Transverse colon (tissue), 4 donors: ENCODE measurements around the gene CRACDL. TPM values are rescaled to one million over a fixed set of nuclear protein-coding genes. Genes with fewer than 3 reads are reported as not detected.

Source experiments
- DNase-seq: peaks from one replicate; pipeline ENCODE4 v3.0.0-alpha.2; 2019
- H3K27ac ChIP-seq, 4 donors: fragments of 200-600 bp; sonication (generic); 2 replicates each; pipeline ENCODE4 v1.5.1; 2016 to 2018; ENCODE audit warnings: inconsistent platforms in 4 of 4
- H3K27me3 ChIP-seq: fragments of 200-600 bp; sonication (generic); 2 replicates; pipeline ENCODE4 v1.5.1; 2017; ENCODE audit warnings: inconsistent platforms
- H3K36me3 ChIP-seq, 4 donors: fragments of 200-600 bp; sonication (generic); 2 replicates each; pipeline ENCODE4 v1.5.1; 2017 to 2019; ENCODE audit warnings: inconsistent platforms in 4 of 4
- H3K4me1 ChIP-seq, 4 donors: fragments of 200-600 bp; sonication (generic); 2 replicates each; pipeline ENCODE4 v1.5.1; 2017 to 2020; ENCODE audit warnings: inconsistent platforms in 4 of 4
- H3K4me3 ChIP-seq, 4 donors: fragments of 200-600 bp; sonication (generic); 1 replicate in 1 of 4; 2 replicates in 3 of 4; pipeline versions ENCODE4 v1.5.1 to v1.6.1; 2017 to 2019; ENCODE audit warnings: inconsistent platforms in 4 of 4
- H3K9me3 ChIP-seq, 2 donors: fragments of 200-600 bp; sonication (generic); 2 replicates each; pipeline ENCODE4 v1.5.1; 2017 to 2019; ENCODE audit warnings: inconsistent platforms in 2 of 2
- EP300 ChIP-seq: sonication (generic); formaldehyde crosslinking; IDR thresholded peaks from one replicate; pipeline ENCODE4 v1.6.1; 2017; ENCODE audit warnings: antibody characterized with exemption, low read depth
- POLR2A ChIP-seq: fragments of 450-650 bp; IDR thresholded peaks from one replicate; pipeline ENCODE4 v1.6.1; 2016; ENCODE audit warnings: antibody characterized with exemption, mild to moderate bottlenecking, moderate library complexity
- POLR2AphosphoS5 ChIP-seq, 3 donors: sonication (generic); formaldehyde crosslinking; IDR thresholded peaks; one replicate each; pipeline ENCODE4 v1.6.1; 2016; ENCODE audit warnings: antibody characterized with exemption in 3 of 3
- WGBS, 2 donors: methylation state at CpG; one replicate each; pipeline ENCODE4 v1.1.5; 2018; ENCODE audit warnings: low coverage in 1 of 2; 5-methylcytosine and 5-hydroxymethylcytosine counted together
- in situ Hi-C, 4 donors: fragments of 200-750 bp; cut with MboI; loops; one replicate each; pipeline versions ENCODE4 v1.15.0 to v1.15.1; 2017; ENCODE audit warnings: low sequenced_read_pairs in 3 of 4, low pct_ligation_motif_present in 1 of 4, low pct_unique_long_range_greater_than_20kb in 1 of 4
- intact Hi-C: fragments of 100-400 bp; cut with DNase I; formaldehyde crosslinking; loops from one replicate; pipeline ENCODE4 v1.15.1; 2023; ENCODE audit warnings: low total_unique reads
- total RNA-seq, 4 donors: library from RNA; depleted of rRNA; stranded (reverse); fragments of >200 nt; gene quantifications; one replicate each; pipeline ENCODE4 v1.1.0, GENCODE V29; 2016
- TF ChIP-seq, protein P1 (sequence below), 5 experiments: fragments of 200-600 bp in 3 of 5; fragments of 450-650 bp in 2 of 5; sonication (generic) in 3 of 5; IDR thresholded peaks; 1 replicate in 2 of 5; 2 replicates in 3 of 5; pipeline ENCODE4 v1.5.1; 2016 to 2017; ENCODE audit warnings: antibody characterized with exemption in 5 of 5, inconsistent platforms in 3 of 5, mild to moderate bottlenecking in 2 of 5, moderate library complexity in 1 of 5

Gene CRACDL
- total RNA-seq, 4 donors from 2014 or later, result 15.1 to 21.3 (median 16.9) TPM

DNA sequence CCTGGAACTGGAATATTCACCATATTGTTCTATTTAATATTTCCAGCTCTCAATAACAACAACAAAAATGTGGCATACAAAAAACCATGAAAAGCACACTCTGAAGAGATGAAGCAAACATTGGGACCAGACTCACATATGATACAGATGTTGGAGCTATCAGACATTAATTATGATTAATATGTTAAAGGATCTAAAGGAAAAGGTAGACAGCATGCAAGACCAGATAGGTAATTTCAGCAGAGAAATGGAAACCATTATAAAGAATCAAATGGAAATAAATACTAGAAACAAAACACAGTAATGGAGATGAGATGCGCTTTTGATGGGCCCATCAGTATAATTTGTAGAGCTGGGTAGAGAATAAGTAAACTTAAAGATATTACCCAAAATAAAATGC, 154.2 kb downstream of the CRACDL start:
- WGBS, 2 donors, result 96 to 100% methylated on average over 1 of the region's 1 CpG
- intact Hi-C loops (no loop called here), in situ Hi-C loops (no loop called here)
- Histone ChIP-seq H3K4me1 (no peaks in the 10 kb centered on the region), H3K36me3 (no peaks in the 10 kb centered on the region), H3K27ac (no peak overlapping the region), H3K4me3 (no peak overlapping the region), H3K9me3 (peaks cover 8 to 21% of the 10 kb centered on the region in 2 donors), H3K27me3 (no peaks in the 10 kb centered on the region)
- no peak for DNase-seq
- TF ChIP-seq EP300 (no peak), POLR2AphosphoS5 (IDR thresholded peaks at IDR 0.05) (no peak), POLR2A (no peak)

GRCh38 chr2:98778741-98779483, 157.1 kb downstream of the CRACDL start:
- intact Hi-C loops (no loop called here), in situ Hi-C loops (no loop called here)
- TF ChIP-seq POLR2A, result no peak
- TF ChIP-seq, protein P1, sequence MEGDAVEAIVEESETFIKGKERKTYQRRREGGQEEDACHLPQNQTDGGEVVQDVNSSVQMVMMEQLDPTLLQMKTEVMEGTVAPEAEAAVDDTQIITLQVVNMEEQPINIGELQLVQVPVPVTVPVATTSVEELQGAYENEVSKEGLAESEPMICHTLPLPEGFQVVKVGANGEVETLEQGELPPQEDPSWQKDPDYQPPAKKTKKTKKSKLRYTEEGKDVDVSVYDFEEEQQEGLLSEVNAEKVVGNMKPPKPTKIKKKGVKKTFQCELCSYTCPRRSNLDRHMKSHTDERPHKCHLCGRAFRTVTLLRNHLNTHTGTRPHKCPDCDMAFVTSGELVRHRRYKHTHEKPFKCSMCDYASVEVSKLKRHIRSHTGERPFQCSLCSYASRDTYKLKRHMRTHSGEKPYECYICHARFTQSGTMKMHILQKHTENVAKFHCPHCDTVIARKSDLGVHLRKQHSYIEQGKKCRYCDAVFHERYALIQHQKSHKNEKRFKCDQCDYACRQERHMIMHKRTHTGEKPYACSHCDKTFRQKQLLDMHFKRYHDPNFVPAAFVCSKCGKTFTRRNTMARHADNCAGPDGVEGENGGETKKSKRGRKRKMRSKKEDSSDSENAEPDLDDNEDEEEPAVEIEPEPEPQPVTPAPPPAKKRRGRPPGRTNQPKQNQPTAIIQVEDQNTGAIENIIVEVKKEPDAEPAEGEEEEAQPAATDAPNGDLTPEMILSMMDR (IDR thresholded peaks at IDR 0.05), result no peak
- TF ChIP-seq POLR2AphosphoS5 (IDR thresholded peaks at IDR 0.05), result no peak
- no peak for TF ChIP-seq EP300
- H3K4me3 ChIP-seq, result no peak overlapping the region
- DNase-seq, result no peak
- no peaks in the 10 kb centered on the region for H3K27me3 ChIP-seq
- no peaks in the 10 kb centered on the region for H3K4me1 ChIP-seq
- no peak overlapping the region for H3K27ac ChIP-seq
- WGBS, 2 donors, result 85 to 87% methylated on average over 4 to 6 of the region's 6 CpGs
- H3K9me3 ChIP-seq, result peaks cover 8 to 21% of the 10 kb centered on the region in 2 donors
- no peaks in the 10 kb centered on the region for H3K36me3 ChIP-seq

DNA sequence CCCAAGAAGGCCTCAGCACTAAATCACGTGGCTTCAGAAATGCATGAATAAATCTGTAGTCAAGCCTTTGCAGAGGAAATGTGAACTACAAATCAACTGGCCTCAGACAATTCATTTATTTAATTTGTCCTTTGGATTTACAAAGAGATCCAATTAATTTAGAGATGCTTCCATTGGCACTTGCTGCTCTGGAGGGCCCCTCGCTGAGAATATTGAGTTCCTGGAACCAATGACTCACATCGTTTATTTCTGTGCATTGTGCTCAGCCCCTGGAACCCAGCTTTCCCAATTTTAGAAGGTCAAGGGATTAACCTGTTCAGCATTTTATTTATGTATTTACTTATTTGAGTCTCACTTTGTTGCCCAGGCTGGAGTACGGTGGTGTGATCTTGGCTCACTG, 157.9 kb downstream of the CRACDL start:
- 75 to 84% methylated on average over 4 of the region's 4 CpGs for WGBS, 2 donors
- in situ Hi-C loops, result no loop called here
- no peak overlapping the region for H3K4me3 ChIP-seq
- no peak for DNase-seq
- H3K9me3 ChIP-seq, result peaks cover 8 to 21% of the 10 kb centered on the region in 2 donors
- no peaks in the 10 kb centered on the region for H3K36me3 ChIP-seq
- H3K27me3 ChIP-seq, result no peaks in the 10 kb centered on the region
- no peaks in the 10 kb centered on the region for H3K4me1 ChIP-seq
- TF ChIP-seq EP300 (no peak), POLR2AphosphoS5 (IDR thresholded peaks at IDR 0.05) (no peak), POLR2A (no peak)
- TF ChIP-seq, protein P1 (IDR thresholded peaks at IDR 0.05), result no peak
- no peak overlapping the region for H3K27ac ChIP-seq
- intact Hi-C loops, result no loop called here

GRCh38 chr2:98777710-98778109, 158.3 kb downstream of the CRACDL start:
- Histone ChIP-seq H3K36me3 (no peaks in the 10 kb centered on the region), H3K4me3 (no peak overlapping the region), H3K27me3 (no peaks in the 10 kb centered on the region), H3K9me3 (peaks cover 8 to 20% of the 10 kb centered on the region in 2 donors), H3K4me1 (no peaks in the 10 kb centered on the region), H3K27ac (no peak overlapping the region)
- intact Hi-C loops, result no loop called here
- TF ChIP-seq POLR2A (no peak), POLR2AphosphoS5 (IDR thresholded peaks at IDR 0.05) (no peak), EP300 (no peak)
- TF ChIP-seq, protein P1 (IDR thresholded peaks at IDR 0.05), result no peak
- in situ Hi-C loops, result no loop called here
- no peak for DNase-seq
- WGBS, 2 donors, result 68 to 80% methylated on average over 1 of the region's 1 CpG
